ENCODE results near the gene NLRP12. TPM values are rescaled to one million over a fixed set of nuclear protein-coding genes. Genes with fewer than 3 reads are reported as not detected.

The NLRP12 gene
- total and polyA plus RNA-seq, 2 donors (not counting 1 experiment from before 2014, with no cell fraction given): 0.22 TPM; not detected in 1

DNA sequence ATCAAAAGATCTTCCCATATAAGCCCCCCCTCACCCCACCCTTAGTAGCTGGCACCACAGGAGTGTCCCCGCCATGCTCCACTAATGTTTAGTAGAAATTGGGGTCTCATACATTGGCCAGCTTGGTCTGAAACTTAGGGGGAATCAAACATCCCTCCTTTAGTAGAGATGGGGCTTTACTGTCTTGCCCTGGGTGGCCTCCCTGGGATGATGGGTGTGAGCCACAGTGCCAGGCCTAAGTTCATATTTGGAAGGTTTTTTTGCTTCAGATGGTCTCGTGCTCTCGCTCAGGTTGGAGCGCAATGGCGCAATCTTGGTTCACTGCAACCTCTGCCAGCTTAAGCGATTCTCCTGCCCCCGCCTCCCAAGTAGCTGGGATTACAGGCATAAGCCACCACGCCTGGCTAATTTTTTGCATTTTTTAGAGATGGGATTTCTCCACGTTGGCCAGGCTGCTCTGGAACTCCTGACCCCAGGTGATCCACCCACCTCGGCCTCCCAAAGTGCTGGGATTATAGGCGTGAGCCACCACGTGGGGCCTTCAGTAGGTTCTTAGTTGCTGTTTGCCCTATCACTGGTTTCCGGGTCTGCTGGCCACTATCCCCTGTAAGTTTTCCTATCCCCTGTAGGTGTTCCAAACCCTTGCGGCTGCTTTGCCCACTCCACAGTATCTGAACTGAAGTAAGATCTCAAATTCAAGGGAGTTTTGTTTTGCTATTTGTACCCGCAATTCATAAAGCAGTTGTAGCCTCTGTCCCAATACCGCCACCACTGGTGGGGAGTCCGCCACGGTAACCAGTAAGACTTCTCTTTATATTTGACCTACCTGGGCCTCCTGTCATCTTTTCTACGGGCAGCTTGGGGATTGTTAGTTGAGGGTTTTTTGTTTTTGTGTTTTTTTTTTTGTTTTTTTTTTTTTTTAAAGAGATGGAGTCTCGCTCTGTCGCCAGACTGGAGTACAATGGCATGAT lies 34.1 kb downstream of the NLRP12 start:
- Histone ChIP-seq H3K9ac (ENCODE audit: low read length) (no peak overlapping the region), H3K4me1 (ENCODE audit: control insufficient read depth in 2 of 2, insufficient read depth in 2 of 2, low read length in 2 of 2) (no peaks in the 10 kb centered on the region), H2AFZ (ENCODE audit: insufficient read depth, low read depth, low read length, poor library complexity, severe bottlenecking) (no peak overlapping the region), H3K27me3 (replicated peaks in 1 of 4; ENCODE audit: control extremely low read depth in 1 of 4, control insufficient read depth in 3 of 4, insufficient read depth in 4 of 4, low read length in 3 of 4) (no peaks in the 10 kb centered on the region), H3K36me3 (replicated peaks in 1 of 2; ENCODE audit: control extremely low read depth in 1 of 2, control insufficient read depth in 1 of 2, extremely low read depth in 1 of 2, insufficient read depth in 2 of 2, low read length in 1 of 2) (no peaks in the 10 kb centered on the region), H3K9me3 (ENCODE audit: control extremely low read depth in 1 of 3, control insufficient read depth in 2 of 3, insufficient read depth in 1 of 3, low read length in 2 of 3) (peaks cover 0 to 11% (median 0%) of the 10 kb centered on the region in 3 donors), H3K79me2 (ENCODE audit: control insufficient read depth, insufficient read depth, low read length) (no peaks in the 10 kb centered on the region), H3K4me2 (replicated peaks; ENCODE audit: low read depth, low read length, poor library complexity, severe bottlenecking) (no peak overlapping the region), H3K4me3 (ENCODE audit: control extremely low read depth in 1 of 5, extremely low read depth in 1 of 5, insufficient read depth in 1 of 5, low read depth in 2 of 5, low read length in 4 of 5) (no peak overlapping the region), H4K20me1 (ENCODE audit: control insufficient read depth, insufficient read depth, low read length, poor library complexity, severe bottlenecking) (no peaks in the 10 kb centered on the region), H3K27ac (ENCODE audit: low read length in 2 of 2) (no peak overlapping the region)
- H3K9me3 Mint-ChIP-seq (ENCODE audit: insufficient read depth): peaks cover 2% of the 10 kb centered on the region
- H3K4me3 Mint-ChIP-seq: no peak overlapping the region
- POLR2A ChIA-PET: no interaction called here
- TF ChIP-seq, protein P1, sequence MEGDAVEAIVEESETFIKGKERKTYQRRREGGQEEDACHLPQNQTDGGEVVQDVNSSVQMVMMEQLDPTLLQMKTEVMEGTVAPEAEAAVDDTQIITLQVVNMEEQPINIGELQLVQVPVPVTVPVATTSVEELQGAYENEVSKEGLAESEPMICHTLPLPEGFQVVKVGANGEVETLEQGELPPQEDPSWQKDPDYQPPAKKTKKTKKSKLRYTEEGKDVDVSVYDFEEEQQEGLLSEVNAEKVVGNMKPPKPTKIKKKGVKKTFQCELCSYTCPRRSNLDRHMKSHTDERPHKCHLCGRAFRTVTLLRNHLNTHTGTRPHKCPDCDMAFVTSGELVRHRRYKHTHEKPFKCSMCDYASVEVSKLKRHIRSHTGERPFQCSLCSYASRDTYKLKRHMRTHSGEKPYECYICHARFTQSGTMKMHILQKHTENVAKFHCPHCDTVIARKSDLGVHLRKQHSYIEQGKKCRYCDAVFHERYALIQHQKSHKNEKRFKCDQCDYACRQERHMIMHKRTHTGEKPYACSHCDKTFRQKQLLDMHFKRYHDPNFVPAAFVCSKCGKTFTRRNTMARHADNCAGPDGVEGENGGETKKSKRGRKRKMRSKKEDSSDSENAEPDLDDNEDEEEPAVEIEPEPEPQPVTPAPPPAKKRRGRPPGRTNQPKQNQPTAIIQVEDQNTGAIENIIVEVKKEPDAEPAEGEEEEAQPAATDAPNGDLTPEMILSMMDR (IDR thresholded peaks at IDR 0.05): no peak
- no peak for TF ChIP-seq EZH2 (IDR thresholded peaks at IDR 0.05; ENCODE audit: borderline replicate concordance, insufficient read depth, low read depth, low read length, poor library complexity, severe bottlenecking)
- ATAC-seq (ENCODE audit: low read depth) (no peak), DNase-seq (no peak)
- intact Hi-C loops (cut with micrococcal nuclease): no loop called here
- no peaks in the 10 kb centered on the region for H3K4me1 Mint-ChIP-seq
- peaks cover 6% of the 10 kb centered on the region for H3K27me3 Mint-ChIP-seq
- no peak overlapping the region for H3K27ac Mint-ChIP-seq
- CTCF ChIA-PET: interaction anchor here (0.6 to 4.7 kb wide), 5 partner anchors 16 to 926 kb away, joined by 3 to 46 read pairs (median 3); no protein-coding TSS in a partner anchor
- WGBS (ENCODE audit: insufficient coverage): 89% methylated on average over 13 of the region's 21 CpGs

DNA sequence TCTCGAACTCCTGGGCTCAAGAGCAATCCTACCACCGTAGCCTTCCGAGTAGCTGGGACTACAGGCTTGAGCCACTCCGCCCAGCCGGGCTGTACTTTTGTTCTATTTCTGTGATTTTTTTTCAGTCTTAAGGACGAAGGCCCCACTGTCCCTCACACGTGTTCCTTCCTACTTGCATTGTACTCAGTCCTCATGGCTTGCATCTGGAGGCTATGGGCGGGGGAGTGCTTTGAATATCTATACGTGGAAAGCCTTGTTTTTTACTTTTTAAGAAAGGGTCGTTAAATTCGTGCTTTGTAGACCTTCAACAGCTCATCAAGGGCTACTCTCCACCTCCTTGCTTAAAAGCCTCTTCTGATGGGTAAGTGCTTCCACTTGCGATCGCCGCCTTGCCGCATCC lies 36.8 kb downstream of the NLRP12 start:
- Mint-ChIP-seq H3K9me3 (ENCODE audit: insufficient read depth) (peaks cover 2% of the 10 kb centered on the region), H3K4me1 (no peaks in the 10 kb centered on the region), H3K4me3 (no peak overlapping the region), H3K27ac (no peak overlapping the region), H3K27me3 (peaks cover 6% of the 10 kb centered on the region)
- Histone ChIP-seq H3K4me2 (replicated peaks; ENCODE audit: low read depth, low read length, poor library complexity, severe bottlenecking) (no peak overlapping the region), H3K36me3 (replicated peaks in 1 of 2; ENCODE audit: control extremely low read depth in 1 of 2, control insufficient read depth in 1 of 2, extremely low read depth in 1 of 2, insufficient read depth in 2 of 2, low read length in 1 of 2) (no peaks in the 10 kb centered on the region), H3K9ac (ENCODE audit: low read length) (no peak overlapping the region), H4K20me1 (ENCODE audit: control insufficient read depth, insufficient read depth, low read length, poor library complexity, severe bottlenecking) (no peaks in the 10 kb centered on the region), H3K79me2 (ENCODE audit: control insufficient read depth, insufficient read depth, low read length) (no peaks in the 10 kb centered on the region), H3K4me3 (ENCODE audit: control extremely low read depth in 1 of 5, extremely low read depth in 1 of 5, insufficient read depth in 1 of 5, low read depth in 2 of 5, low read length in 4 of 5) (no peak overlapping the region), H3K27me3 (replicated peaks in 1 of 4; ENCODE audit: control extremely low read depth in 1 of 4, control insufficient read depth in 3 of 4, insufficient read depth in 4 of 4, low read length in 3 of 4) (no peaks in the 10 kb centered on the region), H3K27ac (ENCODE audit: low read length in 2 of 2) (no peak overlapping the region), H2AFZ (ENCODE audit: insufficient read depth, low read depth, low read length, poor library complexity, severe bottlenecking) (no peak overlapping the region), H3K4me1 (ENCODE audit: control insufficient read depth in 2 of 2, insufficient read depth in 2 of 2, low read length in 2 of 2) (no peaks in the 10 kb centered on the region), H3K9me3 (ENCODE audit: control extremely low read depth in 1 of 3, control insufficient read depth in 2 of 3, insufficient read depth in 1 of 3, low read length in 2 of 3) (peaks cover 0 to 7% (median 0%) of the 10 kb centered on the region in 3 donors)
- ChIA-PET CTCF (no interaction called here), POLR2A (no interaction called here)
- DNase-seq (no peak), ATAC-seq (ENCODE audit: low read depth) (no peak)
- 97% methylated on average over 11 of the region's 15 CpGs for WGBS (ENCODE audit: insufficient coverage)
- no peak for TF ChIP-seq EZH2 (IDR thresholded peaks at IDR 0.05; ENCODE audit: borderline replicate concordance, insufficient read depth, low read depth, low read length, poor library complexity, severe bottlenecking)
- TF ChIP-seq, protein P1 (IDR thresholded peaks at IDR 0.05): no peak
- intact Hi-C loops (cut with micrococcal nuclease): no loop called here
